Neural crest cell (in vitro differentiated cells): ENCODE measurements around the gene TBC1D2. TPM values are rescaled to one million over a fixed set of nuclear protein-coding genes. Genes with fewer than 3 reads are reported as not detected.

Experiments used
- DNase-seq: peaks from one replicate; pipeline ENCODE4 v3.0.0; 2021; ENCODE audit warnings: low read depth, mixed read lengths, low spot score
- H3K27ac Mint-ChIP-seq: one replicate; pipeline ENCODE4 v1.8.0; 2021; ENCODE audit warnings: mild to moderate bottlenecking, mixed read lengths; ENCODE audit not compliant: unreplicated experiment
- H3K27me3 Mint-ChIP-seq: 2 replicates; pipeline ENCODE4 v1.8.0; 2021; ENCODE audit warnings: low read depth, mild to moderate bottlenecking, mixed read lengths
- H3K36me3 Mint-ChIP-seq: 2 replicates; pipeline ENCODE4 v1.8.0; 2021; ENCODE audit warnings: low read depth, mild to moderate bottlenecking, mixed read lengths
- H3K4me1 Mint-ChIP-seq: 2 replicates; pipeline ENCODE4 v1.8.0; 2021; ENCODE audit warnings: mixed read lengths
- H3K4me3 Mint-ChIP-seq: one replicate; pipeline ENCODE4 v1.8.0; 2021; ENCODE audit warnings: mild to moderate bottlenecking, mixed read lengths
- H3K9me3 Mint-ChIP-seq: 2 replicates; pipeline ENCODE4 v1.8.0; 2021; ENCODE audit warnings: mixed read lengths
- CTCF ChIP-seq: fragments of 200-600 bp; sonication (generic); conservative IDR thresholded peaks from 2 replicates; pipeline ENCODE4 v1.5.0; 2021; ENCODE audit warnings: antibody characterized with exemption, mild to moderate bottlenecking
- total RNA-seq: library from RNA; stranded (reverse); gene quantifications from 2 replicates; pipeline ENCODE4 v1.2.1, GENCODE V29; 2021

TBC1D2 gene
- total RNA-seq, 1 donor from 2014 or later: 2.4 TPM

GRCh38 chr9:98215821-98216220, 39.6 kb downstream of the TBC1D2 start:
- H3K9me3 Mint-ChIP-seq: no peaks in the 10 kb centered on the region
- no peak overlapping the region for H3K27ac Mint-ChIP-seq
- H3K4me3 Mint-ChIP-seq: no peak overlapping the region
- H3K36me3 Mint-ChIP-seq: no peaks in the 10 kb centered on the region
- TF ChIP-seq CTCF: peak; percentile 52
- H3K27me3 Mint-ChIP-seq: no peaks in the 10 kb centered on the region
- H3K4me1 Mint-ChIP-seq: peaks cover 20% of the 10 kb centered on the region
- peak; percentile 54 for DNase-seq

GRCh38 chr9:98215271-98215670, 40.2 kb downstream of the TBC1D2 start:
- no peak for DNase-seq
- Mint-ChIP-seq H3K4me1 (peaks cover 20% of the 10 kb centered on the region), H3K36me3 (no peaks in the 10 kb centered on the region), H3K27me3 (no peaks in the 10 kb centered on the region), H3K9me3 (no peaks in the 10 kb centered on the region), H3K27ac (no peak overlapping the region), H3K4me3 (no peak overlapping the region)
- TF ChIP-seq CTCF: no peak

- no peak for DNase-seq
- Mint-ChIP-seq H3K27me3 (no peaks in the 10 kb centered on the region), H3K27ac (no peak overlapping the region), H3K9me3 (no peaks in the 10 kb centered on the region), H3K4me1 (peaks cover 19% of the 10 kb centered on the region), H3K4me3 (no peak overlapping the region), H3K36me3 (no peaks in the 10 kb centered on the region)
- TF ChIP-seq CTCF: no peak
Measured at GRCh38 chr9:98214811-98215210, 40.6 kb downstream of the TBC1D2 start.

GRCh38 chr9:98211260-98211659, 44.2 kb downstream of the TBC1D2 start:
- Mint-ChIP-seq H3K36me3 (no peaks in the 10 kb centered on the region), H3K4me1 (peaks cover 5% of the 10 kb centered on the region), H3K27me3 (no peaks in the 10 kb centered on the region), H3K9me3 (no peaks in the 10 kb centered on the region), H3K27ac (peak overlapping the region; percentile 27), H3K4me3 (no peak overlapping the region)
- TF ChIP-seq CTCF: no peak
- DNase-seq: no peak

GRCh38 chr9:98210435-98210834, 45.0 kb downstream of the TBC1D2 start:
- peaks cover 5% of the 10 kb centered on the region for H3K4me1 Mint-ChIP-seq
- no peak overlapping the region for H3K4me3 Mint-ChIP-seq
- no peak for TF ChIP-seq CTCF
- H3K9me3 Mint-ChIP-seq: no peaks in the 10 kb centered on the region
- DNase-seq: no peak
- H3K27ac Mint-ChIP-seq: no peak overlapping the region
- peaks cover 3% of the 10 kb centered on the region for H3K27me3 Mint-ChIP-seq
- no peaks in the 10 kb centered on the region for H3K36me3 Mint-ChIP-seq

- no peak for DNase-seq
- H3K9me3 Mint-ChIP-seq: no peaks in the 10 kb centered on the region
- TF ChIP-seq CTCF: no peak
- H3K27ac Mint-ChIP-seq: no peak overlapping the region
- peaks cover 5% of the 10 kb centered on the region for H3K4me1 Mint-ChIP-seq
- H3K4me3 Mint-ChIP-seq: no peak overlapping the region
- peaks cover 5% of the 10 kb centered on the region for H3K27me3 Mint-ChIP-seq
- no peaks in the 10 kb centered on the region for H3K36me3 Mint-ChIP-seq
Measured at GRCh38 chr9:98209530-98209929, 45.9 kb downstream of the TBC1D2 start.
